ENCODE data around the gene MYO1G.

The MYO1G gene

GRCh38 chr7:44976746-44977196 is 2.0 kb downstream of the MYO1G start:
- no peak for TF ChIP-seq CTCF (conservative IDR thresholded peaks at IDR 0.05; ENCODE audit: low read depth)
- CTCF ChIA-PET = interaction anchor here (1.2 kb wide), 1 partner anchor 159 kb away, joined by 6 read pairs; no protein-coding TSS in a partner anchor
- H3K27ac ChIP-seq = peak overlapping the region; percentile 96
- POLR2A ChIA-PET (ENCODE audit: low non-redundant PET) = no interaction called here
- no peak for DNase-seq (ENCODE audit: low spot score)

- no peak for DNase-seq (ENCODE audit: low spot score)
- ChIA-PET CTCF (interaction anchor here (1.2 kb wide), 1 partner anchor 160 kb away, joined by 6 read pairs; no protein-coding TSS in a partner anchor), POLR2A (ENCODE audit: low non-redundant PET) (no interaction called here)
- H3K27ac ChIP-seq = peak overlapping the region; percentile 96
- TF ChIP-seq CTCF (conservative IDR thresholded peaks at IDR 0.05; ENCODE audit: low read depth) = no peak
These were observed 2.6 kb downstream of the MYO1G start for GRCh38 chr7:44976040-44976745.

GRCh38 chr7:44975331-44976039 is 3.3 kb downstream of the MYO1G start:
- CTCF ChIA-PET = interaction anchor here (0.6 to 1.2 kb wide), 2 partner anchors 161 to 1867 kb away, joined by 4 to 6 read pairs; no protein-coding TSS in a partner anchor
- no peak for TF ChIP-seq CTCF (conservative IDR thresholded peaks at IDR 0.05; ENCODE audit: low read depth)
- peak overlapping the region; percentile 96 for H3K27ac ChIP-seq
- DNase-seq (ENCODE audit: low spot score) = no peak
- POLR2A ChIA-PET (ENCODE audit: low non-redundant PET) = no interaction called here

- ChIA-PET CTCF (interaction anchor here (0.9 to 2.5 kb wide), 2 partner anchors 10 to 117 kb away, joined by 3 to 14 read pairs; no protein-coding TSS in a partner anchor), POLR2A (ENCODE audit: low non-redundant PET) (no interaction called here)
- H3K27ac ChIP-seq = peak overlapping the region; percentile 7; the same call in 1 of the 2 replicates
- DNase-seq (ENCODE audit: low spot score) = no peak
- no peak for TF ChIP-seq CTCF (conservative IDR thresholded peaks at IDR 0.05; ENCODE audit: low read depth)
These were observed 4.3 kb downstream of the MYO1G start for GRCh38 chr7:44974549-44974948.

GRCh38 chr7:44973610-44974401 is 5.0 kb downstream of the MYO1G start:
- peak overlapping the region; percentile 7; the same call in 1 of the 2 replicates for H3K27ac ChIP-seq

More at GRCh38 chr7:44973610-44974401, 5.0 kb downstream of the MYO1G start:
- no peak; the same call in 1 of the 2 replicates for TF ChIP-seq CTCF (conservative IDR thresholded peaks at IDR 0.05; ENCODE audit: low read depth)
- no peak for DNase-seq (ENCODE audit: low spot score)
- ChIA-PET CTCF (interaction anchor here (0.5 to 2.5 kb wide), 9 partner anchors 9 to 162 kb away, joined by 3 to 14 read pairs (median 3); partner anchors contain the start of gene TBRG4), POLR2A (ENCODE audit: low non-redundant PET) (no interaction called here)

Measured in RWPE1 (cell line).